Sigmoid colon (tissue), 7 donors: ENCODE measurements around the gene UROD. TPM values are rescaled to one million over a fixed set of nuclear protein-coding genes. Genes with fewer than 3 reads are reported as not detected.
"Not testable (repeated sequence)": the region's sequence is repeated elsewhere in the genome, so short reads cannot be mapped to it uniquely, and the experiment has no call there.

ENCODE experiments used
- DNase-seq: peaks from one replicate; pipeline ENCODE4 v3.0.0-alpha.2; 2019
- H3K27ac ChIP-seq, 4 donors: fragments of 200-600 bp; sonication (generic); one replicate each; pipeline ENCODE4 v1.5.1; 2016 to 2019; ENCODE audit warnings: mild to moderate bottlenecking in 1 of 4
- H3K27me3 ChIP-seq, 3 donors: fragments of 200-600 bp; sonication (generic); one replicate each; pipeline ENCODE4 v1.5.1; 2019; ENCODE audit warnings: mild to moderate bottlenecking in 1 of 3
- H3K36me3 ChIP-seq, 4 donors: fragments of 200-600 bp; sonication (generic); one replicate each; pipeline ENCODE4 v1.5.1; 2016 to 2019
- H3K4me1 ChIP-seq, 4 donors: fragments of 200-600 bp; sonication (generic); one replicate each; pipeline ENCODE4 v1.5.1; 2017 to 2019
- H3K4me3 ChIP-seq, 4 donors: fragments of 200-600 bp; sonication (generic); one replicate each; pipeline ENCODE4 v1.5.1; 2017 to 2019; ENCODE audit warnings: mild to moderate bottlenecking in 2 of 4, moderate library complexity in 1 of 4
- H3K9me3 ChIP-seq, 4 donors: fragments of 200-600 bp in 3 of 4; sonication (generic) in 3 of 4; one replicate each; pipeline versions ENCODE4 v1.5.1 to v1.6.1; 2013 to 2019
- CTCF ChIP-seq, 4 experiments: fragments of 450-650 bp in 3 of 4; fragments of 200-600 bp in 1 of 4; IDR thresholded peaks; one replicate each; pipeline ENCODE4 v1.5.1; 2016 to 2019; ENCODE audit warnings: antibody characterized with exemption in 4 of 4, mild to moderate bottlenecking in 3 of 4, moderate library complexity in 2 of 4
- EP300 ChIP-seq, 4 donors: sonication (generic); formaldehyde crosslinking; IDR thresholded peaks; one replicate each; pipeline ENCODE4 v1.6.1; 2017; ENCODE audit warnings: antibody characterized with exemption in 4 of 4
- POLR2A ChIP-seq, 2 donors: fragments of 450-650 bp; IDR thresholded peaks; one replicate each; pipeline ENCODE4 v1.6.1; 2016; ENCODE audit warnings: antibody characterized with exemption in 2 of 2, mild to moderate bottlenecking in 2 of 2, moderate library complexity in 2 of 2
- POLR2AphosphoS5 ChIP-seq, 4 donors: sonication (generic); formaldehyde crosslinking; IDR thresholded peaks; one replicate each; pipeline ENCODE4 v1.6.1; 2017; ENCODE audit warnings: antibody characterized with exemption in 4 of 4
- WGBS, 2 donors: extraction: QIAGEN DNeasy Blood & Tissue Kit; methylation state at CpG; one replicate each; pipeline ENCODE4 v1.1.7; 2013; 5-methylcytosine and 5-hydroxymethylcytosine counted together
- intact Hi-C: fragments of 100-400 bp; cut with DNase I; formaldehyde crosslinking; loops from one replicate; pipeline ENCODE4 v1.15.1; 2023
- polyA plus RNA-seq, 3 donors: library from polyadenylated mRNA; stranded (reverse); fragments of 200-250 nt; gene quantifications; one replicate each; pipeline ENCODE4 v1.2.3, GENCODE V29; 2013
- total RNA-seq, 4 donors: library from RNA; depleted of rRNA; stranded (reverse); fragments of >200 nt; gene quantifications; one replicate each; pipeline ENCODE4 v1.1.0, GENCODE V29; 2016
- donor health status: healthy with polysubstance abuse.
- donor health status: Bipolar disorder and iron deficiency.
- donor health status: healthy.

The UROD gene
- total and polyA plus RNA-seq, 7 donors: 58.5 to 99.2 (median 73.8) TPM

GRCh38 chr1:44995467-44996238, 16.4 kb upstream of the UROD start:
- DNase-seq: no peak
- no peaks in the 10 kb centered on the region for H3K4me1 ChIP-seq
- H3K27ac ChIP-seq: no peak overlapping the region
- intact Hi-C loops: no loop called here
- H3K9me3 ChIP-seq: no peaks in the 10 kb centered on the region
- TF ChIP-seq CTCF (IDR thresholded peaks at IDR 0.05) (no peak), POLR2A (IDR thresholded peaks at IDR 0.05) (no peak), EP300 (IDR thresholded peaks at IDR 0.05) (no peak), POLR2AphosphoS5 (IDR thresholded peaks at IDR 0.05) (no peak)
- WGBS, 2 donors: 95% methylated on average over 7 of the region's 7 CpGs
- no peaks in the 10 kb centered on the region for H3K36me3 ChIP-seq
- H3K4me3 ChIP-seq: no peak overlapping the region
- no peaks in the 10 kb centered on the region for H3K27me3 ChIP-seq

GRCh38 chr1:44999232-44999631, 12.8 kb upstream of the UROD start:
- DNase-seq: no peak
- TF ChIP-seq CTCF (IDR thresholded peaks at IDR 0.05) (no peak), POLR2AphosphoS5 (IDR thresholded peaks at IDR 0.05) (no peak), POLR2A (IDR thresholded peaks at IDR 0.05) (no peak), EP300 (IDR thresholded peaks at IDR 0.05) (no peak)
- intact Hi-C loops: no loop called here
- WGBS, 2 donors: 87 to 88% methylated on average over 3 of the region's 3 CpGs
- peaks cover 1 to 26% (median 20%) of the 10 kb centered on the region in 4 donors for H3K36me3 ChIP-seq
- H3K27me3 ChIP-seq: no peaks in the 10 kb centered on the region
- no peak overlapping the region for H3K27ac ChIP-seq
- H3K4me1 ChIP-seq: no peaks in the 10 kb centered on the region
- H3K4me3 ChIP-seq: no peak overlapping the region
- no peaks in the 10 kb centered on the region for H3K9me3 ChIP-seq

- Histone ChIP-seq H3K27me3 (no peaks in the 10 kb centered on the region), H3K36me3 (peaks cover 14 to 44% (median 38%) of the 10 kb centered on the region in 4 donors), H3K27ac (peak overlapping the region in 1 of 4 donors; percentile 7), H3K4me1 (no peaks in the 10 kb centered on the region), H3K4me3 (no peak overlapping the region), H3K9me3 (no peaks in the 10 kb centered on the region)
- no peak for DNase-seq
- no peak for TF ChIP-seq CTCF (IDR thresholded peaks at IDR 0.05)
- no peak for TF ChIP-seq POLR2A (IDR thresholded peaks at IDR 0.05)
- no peak for TF ChIP-seq POLR2AphosphoS5 (IDR thresholded peaks at IDR 0.05)
- TF ChIP-seq EP300 (IDR thresholded peaks at IDR 0.05): no peak
- 75 to 83% methylated on average over 7 of the region's 7 CpGs for WGBS, 2 donors
- intact Hi-C loops: no loop called here
These were observed 11.0 kb upstream of the UROD start for GRCh38 chr1:45001011-45001481.

- WGBS, 2 donors: 93 to 94% methylated on average over 8 of the region's 8 CpGs
- H3K4me3 ChIP-seq, H3K27me3 ChIP-seq, H3K4me1 ChIP-seq, H3K27ac ChIP-seq, DNase-seq, H3K9me3 ChIP-seq, intact Hi-C loops: not testable (repeated sequence)
- peaks cover 17 to 50% (median 43%) of the 10 kb centered on the region in 4 donors for H3K36me3 ChIP-seq
These were observed 10.5 kb upstream of the UROD start for GRCh38 chr1:45001576-45001975.

- H3K9me3 ChIP-seq: no peaks in the 10 kb centered on the region
- TF ChIP-seq EP300 (IDR thresholded peaks at IDR 0.05): no peak
- no peak for TF ChIP-seq POLR2A (IDR thresholded peaks at IDR 0.05)
- TF ChIP-seq CTCF (IDR thresholded peaks at IDR 0.05): no peak
- no peak for TF ChIP-seq POLR2AphosphoS5 (IDR thresholded peaks at IDR 0.05)
- WGBS, 2 donors: 82 to 91% methylated on average over 17 of the region's 17 CpGs
- H3K27me3 ChIP-seq: no peaks in the 10 kb centered on the region
- H3K4me1 ChIP-seq: no peaks in the 10 kb centered on the region
- H3K4me3 ChIP-seq: no peak overlapping the region
- DNase-seq: no peak
- peaks cover 31 to 63% (median 56%) of the 10 kb centered on the region in 4 donors for H3K36me3 ChIP-seq
- no peak overlapping the region for H3K27ac ChIP-seq
- intact Hi-C loops: no loop called here
These were observed 9.1 kb upstream of the UROD start for GRCh38 chr1:45002650-45003645.
